Uterus (tissue), 4 donors: ENCODE results near the gene PIEZO2. TPM values are rescaled to one million over a fixed set of nuclear protein-coding genes. Genes with fewer than 3 reads are reported as not detected.

Source experiments
- DNase-seq, 2 donors: peaks; one replicate each; pipeline ENCODE4 v3.0.0-alpha.2; 2019 to 2020
- H3K27ac ChIP-seq, 2 donors: fragments of 200-600 bp; sonication (generic); 1 replicate in 1 of 2; 2 replicates in 1 of 2; pipeline ENCODE4 v1.5.1; 2016 to 2018
- H3K27me3 ChIP-seq, 2 donors: fragments of 200-600 bp; sonication (generic); one replicate each; pipeline ENCODE4 v1.5.1; 2018 to 2019; ENCODE audit warnings: control low read depth in 1 of 2
- H3K36me3 ChIP-seq, 2 donors: fragments of 200-600 bp; sonication (generic); one replicate each; pipeline ENCODE4 v1.5.1; 2019; ENCODE audit warnings: control low read depth in 1 of 2
- H3K4me1 ChIP-seq, 2 donors: fragments of 200-600 bp; sonication (generic); one replicate each; pipeline ENCODE4 v1.5.1; 2018 to 2019; ENCODE audit warnings: control low read depth in 1 of 2
- H3K4me3 ChIP-seq, 2 donors: fragments of 200-600 bp; sonication (generic); 1 replicate in 1 of 2; 2 replicates in 1 of 2; pipeline ENCODE4 v1.5.1; 2018 to 2019; ENCODE audit warnings: mild to moderate bottlenecking in 1 of 2
- H3K9me3 ChIP-seq, 2 donors: fragments of 200-600 bp; sonication (generic); one replicate each; pipeline ENCODE4 v1.5.1; 2019; ENCODE audit warnings: control low read depth in 1 of 2
- POLR2A ChIP-seq, 2 donors: fragments of 450-650 bp; IDR thresholded peaks; one replicate each; pipeline ENCODE4 v1.6.1; 2016; ENCODE audit warnings: antibody characterized with exemption in 2 of 2, mild to moderate bottlenecking in 1 of 2, moderate library complexity in 1 of 2
- intact Hi-C: fragments of 100-400 bp; cut with DNase I; formaldehyde crosslinking; loops from one replicate; pipeline ENCODE4 v1.15.1; 2023; ENCODE audit warnings: low total_unique reads
- total RNA-seq, 4 donors: library from RNA; depleted of rRNA in 3 of 4; stranded (reverse); fragments of >200 nt in 3 of 4; gene quantifications; one replicate each; pipeline versions ENCODE4 v1.1.0 to v1.2.4, GENCODE V29; 2014 to 2023
- TF ChIP-seq, protein P1 (sequence below), 4 experiments: fragments of 200-600 bp in 2 of 4; fragments of 450-650 bp in 2 of 4; sonication (generic) in 2 of 4; IDR thresholded peaks; one replicate each; pipeline ENCODE4 v1.5.1; 2016 to 2019; ENCODE audit warnings: antibody characterized with exemption in 4 of 4, mild to moderate bottlenecking in 2 of 4, moderate library complexity in 1 of 4
- donor health status: DM: yes; HTN: yes; CAD: no.

PIEZO2 gene
- total RNA-seq, 4 donors from 2014 or later: 1.8 to 42.8 (median 5.6) TPM

DNA sequence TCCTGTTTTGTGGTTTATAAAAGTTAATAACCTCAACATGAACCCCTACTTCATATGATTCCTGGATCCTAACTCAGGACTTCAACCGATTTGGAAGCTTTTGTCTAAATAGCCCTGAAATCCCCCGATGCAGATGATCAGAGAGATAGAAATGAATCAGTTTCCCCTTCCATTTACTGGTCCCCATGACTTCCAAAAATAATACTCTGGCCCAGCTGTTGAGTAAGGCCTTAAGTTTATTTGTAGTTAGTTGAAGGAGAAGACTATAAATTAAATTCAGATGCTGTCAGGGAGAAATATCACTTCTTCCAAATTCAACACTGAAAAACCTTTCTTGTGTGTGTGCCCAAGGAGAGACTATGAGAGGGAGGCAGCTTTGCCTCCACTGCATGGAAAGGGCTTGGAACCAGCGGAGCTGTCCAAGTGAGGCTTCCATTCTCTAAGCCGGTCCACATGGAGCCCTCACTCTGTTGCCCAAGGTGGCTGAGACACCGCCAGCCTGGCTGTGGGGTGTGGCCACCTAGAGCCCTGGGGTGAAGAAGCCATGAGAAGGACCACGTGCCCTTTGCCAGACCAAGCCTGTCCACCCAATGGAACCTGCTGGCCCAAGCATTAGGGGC, 53.6 kb downstream of the PIEZO2 start:
- Histone ChIP-seq H3K4me1 (peaks cover 0 to 5% of the 10 kb centered on the region in 2 donors), H3K27ac (no peak overlapping the region), H3K9me3 (no peaks in the 10 kb centered on the region), H3K27me3 (no peaks in the 10 kb centered on the region), H3K4me3 (no peak overlapping the region), H3K36me3 (no peaks in the 10 kb centered on the region)
- no peak for TF ChIP-seq POLR2A (IDR thresholded peaks at IDR 0.05)
- TF ChIP-seq, protein P1, sequence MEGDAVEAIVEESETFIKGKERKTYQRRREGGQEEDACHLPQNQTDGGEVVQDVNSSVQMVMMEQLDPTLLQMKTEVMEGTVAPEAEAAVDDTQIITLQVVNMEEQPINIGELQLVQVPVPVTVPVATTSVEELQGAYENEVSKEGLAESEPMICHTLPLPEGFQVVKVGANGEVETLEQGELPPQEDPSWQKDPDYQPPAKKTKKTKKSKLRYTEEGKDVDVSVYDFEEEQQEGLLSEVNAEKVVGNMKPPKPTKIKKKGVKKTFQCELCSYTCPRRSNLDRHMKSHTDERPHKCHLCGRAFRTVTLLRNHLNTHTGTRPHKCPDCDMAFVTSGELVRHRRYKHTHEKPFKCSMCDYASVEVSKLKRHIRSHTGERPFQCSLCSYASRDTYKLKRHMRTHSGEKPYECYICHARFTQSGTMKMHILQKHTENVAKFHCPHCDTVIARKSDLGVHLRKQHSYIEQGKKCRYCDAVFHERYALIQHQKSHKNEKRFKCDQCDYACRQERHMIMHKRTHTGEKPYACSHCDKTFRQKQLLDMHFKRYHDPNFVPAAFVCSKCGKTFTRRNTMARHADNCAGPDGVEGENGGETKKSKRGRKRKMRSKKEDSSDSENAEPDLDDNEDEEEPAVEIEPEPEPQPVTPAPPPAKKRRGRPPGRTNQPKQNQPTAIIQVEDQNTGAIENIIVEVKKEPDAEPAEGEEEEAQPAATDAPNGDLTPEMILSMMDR (IDR thresholded peaks at IDR 0.05): no peak
- no peak for DNase-seq
- intact Hi-C loops: no loop called here

DNA sequence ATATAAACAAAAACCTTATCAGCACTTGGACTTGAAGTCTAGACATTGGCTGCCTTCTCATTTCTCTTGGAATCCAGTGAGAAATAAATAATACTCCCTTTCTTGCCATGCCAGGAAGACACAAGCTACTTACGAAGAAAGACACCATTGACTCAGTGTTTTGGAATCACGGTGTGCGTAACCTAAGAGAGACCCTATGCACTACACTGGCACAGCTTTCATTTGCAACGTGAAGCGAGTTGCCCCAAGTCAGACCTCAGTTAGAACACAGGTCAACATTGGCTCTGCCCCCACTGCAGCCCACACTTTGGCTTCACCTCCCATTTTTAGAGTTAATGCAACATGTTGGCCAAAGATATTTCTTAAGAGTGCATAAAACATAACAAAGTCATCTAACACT, 54.2 kb downstream of the PIEZO2 start:
- H3K27ac ChIP-seq: no peak overlapping the region
- no peaks in the 10 kb centered on the region for H3K27me3 ChIP-seq
- intact Hi-C loops: no loop called here
- H3K9me3 ChIP-seq: no peaks in the 10 kb centered on the region
- peaks cover 0 to 5% of the 10 kb centered on the region in 2 donors for H3K4me1 ChIP-seq
- TF ChIP-seq, protein P1 (IDR thresholded peaks at IDR 0.05): no peak
- TF ChIP-seq POLR2A (IDR thresholded peaks at IDR 0.05): no peak
- no peaks in the 10 kb centered on the region for H3K36me3 ChIP-seq
- no peak overlapping the region for H3K4me3 ChIP-seq
- DNase-seq: no peak

- H3K4me3 ChIP-seq: no peak overlapping the region
- H3K4me1 ChIP-seq: peaks cover 0 to 2% of the 10 kb centered on the region in 2 donors
- H3K27me3 ChIP-seq: no peaks in the 10 kb centered on the region
- no peaks in the 10 kb centered on the region for H3K9me3 ChIP-seq
- H3K27ac ChIP-seq: no peak overlapping the region
- no peak for DNase-seq
- no peaks in the 10 kb centered on the region for H3K36me3 ChIP-seq
- no peak for TF ChIP-seq POLR2A (IDR thresholded peaks at IDR 0.05)
- TF ChIP-seq, protein P1 (IDR thresholded peaks at IDR 0.05): no peak
- intact Hi-C loops: no loop called here
Observed at GRCh38 chr18:11091746-11092145, 57.6 kb downstream of the PIEZO2 start.

DNA sequence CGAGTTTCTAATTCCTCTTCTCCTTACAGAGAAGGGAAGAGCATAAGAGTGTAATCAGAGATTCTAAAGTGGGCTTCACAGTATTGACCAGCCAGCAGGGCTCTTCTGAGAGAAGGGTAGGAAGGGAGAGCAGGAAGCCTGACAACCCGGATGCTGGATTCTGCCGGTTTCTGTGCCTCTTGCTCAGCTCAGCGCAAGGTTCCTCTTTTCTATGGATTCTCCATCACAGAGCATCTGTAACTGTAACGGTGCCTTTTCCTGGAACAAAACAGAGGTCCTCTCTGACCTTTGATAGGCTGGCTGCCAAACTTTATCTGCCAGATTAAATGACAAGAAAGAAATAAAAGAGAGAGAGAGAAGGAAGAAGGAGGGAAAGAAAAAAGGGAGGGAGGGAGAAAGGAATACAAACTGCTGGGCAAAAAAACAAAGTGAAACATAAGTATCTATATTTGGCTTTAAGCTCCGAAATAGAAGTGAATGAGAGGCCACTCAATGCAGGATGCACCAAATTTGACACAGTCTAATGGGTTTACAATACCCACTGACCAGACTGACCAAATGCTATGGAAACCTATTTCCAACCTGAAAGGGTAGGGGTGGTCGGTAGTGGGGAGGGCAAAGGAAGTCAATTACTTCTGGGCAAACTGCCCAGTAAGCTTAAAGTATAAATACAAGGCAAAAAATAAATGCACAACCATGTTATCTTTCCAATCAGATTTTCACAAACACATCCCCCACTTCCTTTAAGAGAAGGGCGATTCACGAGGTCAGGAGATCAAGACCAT, 59.2 kb downstream of the PIEZO2 start:
- no peak for TF ChIP-seq POLR2A (IDR thresholded peaks at IDR 0.05)
- TF ChIP-seq, protein P1 (IDR thresholded peaks at IDR 0.05): no peak
- no peak overlapping the region for H3K4me3 ChIP-seq
- DNase-seq: no peak
- intact Hi-C loops: no loop called here
- no peaks in the 10 kb centered on the region for H3K36me3 ChIP-seq
- H3K27ac ChIP-seq: no peak overlapping the region
- H3K27me3 ChIP-seq: no peaks in the 10 kb centered on the region
- H3K4me1 ChIP-seq: no peaks in the 10 kb centered on the region
- no peaks in the 10 kb centered on the region for H3K9me3 ChIP-seq

DNA sequence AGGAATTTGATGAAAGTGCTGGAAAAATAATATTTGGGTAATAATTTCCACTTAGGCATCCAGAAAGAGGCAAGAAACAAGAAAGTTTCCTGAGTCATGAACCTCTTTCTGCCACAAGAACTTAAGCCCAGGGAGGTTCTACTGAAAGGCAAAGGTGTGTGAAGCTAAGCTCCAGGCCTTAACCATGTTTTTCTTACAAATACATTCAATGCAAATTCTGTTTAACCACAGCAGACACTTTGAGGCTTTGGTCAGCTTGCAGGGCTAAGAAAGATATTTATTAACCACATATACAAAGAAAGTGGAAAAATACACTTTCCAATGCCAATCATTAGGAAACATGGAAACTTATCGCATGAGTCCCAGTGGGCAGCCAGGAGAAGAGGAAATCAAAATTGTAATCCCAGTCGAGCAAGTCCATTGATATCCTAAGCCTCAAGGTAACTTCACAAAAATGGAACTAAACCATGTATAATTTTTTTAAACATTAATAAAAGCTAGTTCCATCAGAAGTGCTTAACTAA, 68.3 kb downstream of the PIEZO2 start:
- Histone ChIP-seq H3K36me3 (no peaks in the 10 kb centered on the region), H3K4me3 (no peak overlapping the region), H3K4me1 (no peaks in the 10 kb centered on the region), H3K9me3 (no peaks in the 10 kb centered on the region), H3K27ac (no peak overlapping the region), H3K27me3 (no peaks in the 10 kb centered on the region)
- DNase-seq: no peak
- no peak for TF ChIP-seq POLR2A (IDR thresholded peaks at IDR 0.05)
- TF ChIP-seq, protein P1 (IDR thresholded peaks at IDR 0.05): no peak
- intact Hi-C loops: no loop called here
